ENCODE data around the gene FRRS1L.

DNA sequence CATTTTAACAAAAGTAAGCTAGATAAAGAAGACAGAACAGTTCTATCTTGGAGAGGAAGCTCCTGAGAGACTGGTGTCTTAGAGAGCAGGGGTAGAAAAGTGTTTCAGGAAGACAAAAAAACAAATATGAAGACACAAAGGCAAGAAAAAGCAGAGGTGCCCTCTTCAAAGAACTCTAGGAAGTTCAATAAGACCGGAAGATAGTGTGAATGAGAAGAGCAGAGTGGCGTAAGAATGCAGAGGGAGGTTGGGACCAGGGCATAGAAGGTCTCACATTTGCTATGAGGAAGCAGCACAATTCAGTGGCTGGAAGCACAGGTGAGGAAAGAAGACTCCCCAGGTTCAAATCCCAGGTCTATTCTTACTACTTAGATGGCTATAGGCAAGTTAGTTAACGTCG lies 69.9 kb downstream of the FRRS1L start:
- TF ChIP-seq, protein P1, sequence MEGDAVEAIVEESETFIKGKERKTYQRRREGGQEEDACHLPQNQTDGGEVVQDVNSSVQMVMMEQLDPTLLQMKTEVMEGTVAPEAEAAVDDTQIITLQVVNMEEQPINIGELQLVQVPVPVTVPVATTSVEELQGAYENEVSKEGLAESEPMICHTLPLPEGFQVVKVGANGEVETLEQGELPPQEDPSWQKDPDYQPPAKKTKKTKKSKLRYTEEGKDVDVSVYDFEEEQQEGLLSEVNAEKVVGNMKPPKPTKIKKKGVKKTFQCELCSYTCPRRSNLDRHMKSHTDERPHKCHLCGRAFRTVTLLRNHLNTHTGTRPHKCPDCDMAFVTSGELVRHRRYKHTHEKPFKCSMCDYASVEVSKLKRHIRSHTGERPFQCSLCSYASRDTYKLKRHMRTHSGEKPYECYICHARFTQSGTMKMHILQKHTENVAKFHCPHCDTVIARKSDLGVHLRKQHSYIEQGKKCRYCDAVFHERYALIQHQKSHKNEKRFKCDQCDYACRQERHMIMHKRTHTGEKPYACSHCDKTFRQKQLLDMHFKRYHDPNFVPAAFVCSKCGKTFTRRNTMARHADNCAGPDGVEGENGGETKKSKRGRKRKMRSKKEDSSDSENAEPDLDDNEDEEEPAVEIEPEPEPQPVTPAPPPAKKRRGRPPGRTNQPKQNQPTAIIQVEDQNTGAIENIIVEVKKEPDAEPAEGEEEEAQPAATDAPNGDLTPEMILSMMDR (IDR thresholded peaks at IDR 0.05) = no peak
- TF ChIP-seq EZH2 (IDR thresholded peaks at IDR 0.05; ENCODE audit: borderline replicate concordance, insufficient read depth, low read depth, low read length, poor library complexity, severe bottlenecking) = no peak

Data from B cell (primary cell).